ENCODE results near the gene CEP350.

Gene CEP350

DNA sequence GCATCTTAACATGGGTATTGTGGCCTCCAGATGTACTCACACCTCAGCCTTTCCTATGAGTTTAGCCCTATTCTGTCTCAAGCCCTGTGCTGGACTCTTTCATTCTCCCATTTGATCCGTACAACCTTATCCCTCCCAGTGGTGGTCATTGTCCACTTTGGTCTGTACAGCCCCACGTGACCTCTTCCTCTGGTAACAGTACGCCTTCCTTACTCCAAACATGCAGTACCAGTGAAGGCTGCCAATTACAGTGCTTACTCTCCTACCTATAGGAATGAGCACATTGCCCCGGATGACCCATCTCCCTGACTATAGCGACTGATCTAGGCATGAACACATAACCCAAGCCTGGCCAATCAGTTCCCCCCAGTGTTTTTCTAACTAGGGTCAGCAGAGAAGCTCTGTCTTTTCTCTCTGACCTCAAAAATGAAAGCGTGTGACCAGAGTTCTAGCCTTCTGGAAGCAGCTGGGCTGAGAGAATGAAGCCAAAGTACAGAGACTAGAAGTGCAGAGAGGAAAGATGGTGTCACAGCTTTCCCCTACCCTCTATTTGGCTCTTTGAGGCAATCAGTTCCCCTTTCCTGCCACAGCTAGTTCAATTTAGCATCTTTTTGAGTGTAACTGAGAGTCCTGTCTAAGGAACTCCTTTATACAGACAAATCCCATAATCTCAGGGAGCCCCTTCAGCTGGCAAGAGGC is 190.2 kb downstream of the CEP350 start:
- no peak for DNase-seq
- Histone ChIP-seq H3K9ac (ENCODE audit: low read length) (no peak overlapping the region), H2BK120ac (ENCODE audit: low read depth, low read length) (no peak overlapping the region), H3K56ac (ENCODE audit: low read length) (no peak overlapping the region), H3K79me2 (ENCODE audit: control insufficient read depth, insufficient read depth, low read length) (no peaks in the 10 kb centered on the region), H3K36me3 (ENCODE audit: control insufficient read depth, insufficient read depth, low read length) (no peaks in the 10 kb centered on the region), H3K27me3 (ENCODE audit: insufficient read depth, low read length, poor library complexity) (no peaks in the 10 kb centered on the region), H4K8ac (ENCODE audit: low read depth, low read length) (no peak overlapping the region), H4K5ac (ENCODE audit: low read length) (no peak overlapping the region), H2BK15ac (replicated peaks; ENCODE audit: low read depth) (no peak overlapping the region), H2BK5ac (ENCODE audit: low read length) (no peak overlapping the region), H3K23ac (ENCODE audit: low read length) (no peak overlapping the region), H2AK5ac (ENCODE audit: low read length) (no peak overlapping the region), H3K18ac (ENCODE audit: low read length) (no peak overlapping the region), H3K27ac (ENCODE audit: low read depth, low read length) (no peak overlapping the region), H3K4ac (ENCODE audit: low read depth, low read length) (no peak overlapping the region), H3K4me3 (ENCODE audit: low read length) (no peak overlapping the region), H3K4me1 (ENCODE audit: control insufficient read depth, low read depth, low read length) (no peaks in the 10 kb centered on the region), H3K79me1 (ENCODE audit: low read length) (no peaks in the 10 kb centered on the region), H3K4me2 (ENCODE audit: low read length) (no peak overlapping the region)
- WGBS (ENCODE audit: extremely low coverage, insufficient coverage, low lambda C conversion rate): no CpG with 5 or more reads among the region's 6 CpGs

GRCh38 chr1:180145446-180145845 is 190.8 kb downstream of the CEP350 start:
- no peaks in the 10 kb centered on the region for H3K79me2 ChIP-seq (ENCODE audit: control insufficient read depth, insufficient read depth, low read length)
- H2BK5ac ChIP-seq (ENCODE audit: low read length): no peak overlapping the region
- H3K79me1 ChIP-seq (ENCODE audit: low read length): no peaks in the 10 kb centered on the region
- no peak overlapping the region for H3K4ac ChIP-seq (ENCODE audit: low read depth, low read length)
- H3K4me2 ChIP-seq (ENCODE audit: low read length): no peak overlapping the region
- no peaks in the 10 kb centered on the region for H3K36me3 ChIP-seq (ENCODE audit: control insufficient read depth, insufficient read depth, low read length)
- no peak overlapping the region for H3K4me3 ChIP-seq (ENCODE audit: low read length)
- no peak overlapping the region for H4K5ac ChIP-seq (ENCODE audit: low read length)
- H4K8ac ChIP-seq (ENCODE audit: low read depth, low read length): no peak overlapping the region
- no peak overlapping the region for H3K27ac ChIP-seq (ENCODE audit: low read depth, low read length)
- no peak overlapping the region for H2BK15ac ChIP-seq (replicated peaks; ENCODE audit: low read depth)
- H3K56ac ChIP-seq (ENCODE audit: low read length): no peak overlapping the region
- no peaks in the 10 kb centered on the region for H3K27me3 ChIP-seq (ENCODE audit: insufficient read depth, low read length, poor library complexity)
- no peaks in the 10 kb centered on the region for H3K4me1 ChIP-seq (ENCODE audit: control insufficient read depth, low read depth, low read length)
- H2BK120ac ChIP-seq (ENCODE audit: low read depth, low read length): no peak overlapping the region
- H3K23ac ChIP-seq (ENCODE audit: low read length): no peak overlapping the region
- no peak overlapping the region for H3K18ac ChIP-seq (ENCODE audit: low read length)
- no peak overlapping the region for H2AK5ac ChIP-seq (ENCODE audit: low read length)
- H3K9ac ChIP-seq (ENCODE audit: low read length): no peak overlapping the region
- WGBS (ENCODE audit: extremely low coverage, insufficient coverage, low lambda C conversion rate): no CpG with 5 or more reads among the region's 3 CpGs
- no peak for DNase-seq

GRCh38 chr1:180150982-180151381 is 196.4 kb downstream of the CEP350 start:
- Histone ChIP-seq H3K79me2 (ENCODE audit: control insufficient read depth, insufficient read depth, low read length) (no peaks in the 10 kb centered on the region), H3K18ac (ENCODE audit: low read length) (no peak overlapping the region), H2AK5ac (ENCODE audit: low read length) (no peak overlapping the region), H3K23ac (ENCODE audit: low read length) (no peak overlapping the region), H3K9ac (ENCODE audit: low read length) (no peak overlapping the region), H3K4me2 (ENCODE audit: low read length) (no peak overlapping the region), H2BK120ac (ENCODE audit: low read depth, low read length) (no peak overlapping the region), H3K79me1 (ENCODE audit: low read length) (no peaks in the 10 kb centered on the region), H4K5ac (ENCODE audit: low read length) (no peak overlapping the region), H3K4me1 (ENCODE audit: control insufficient read depth, low read depth, low read length) (no peaks in the 10 kb centered on the region), H3K56ac (ENCODE audit: low read length) (no peak overlapping the region), H2BK15ac (replicated peaks; ENCODE audit: low read depth) (no peak overlapping the region), H3K4me3 (ENCODE audit: low read length) (no peak overlapping the region), H3K36me3 (ENCODE audit: control insufficient read depth, insufficient read depth, low read length) (no peaks in the 10 kb centered on the region), H3K27ac (ENCODE audit: low read depth, low read length) (no peak overlapping the region), H2BK5ac (ENCODE audit: low read length) (no peak overlapping the region), H3K27me3 (ENCODE audit: insufficient read depth, low read length, poor library complexity) (no peaks in the 10 kb centered on the region), H4K8ac (ENCODE audit: low read depth, low read length) (no peak overlapping the region), H3K4ac (ENCODE audit: low read depth, low read length) (no peak overlapping the region)
- no peak for DNase-seq
- no CpG with 5 or more reads among the region's 1 CpG for WGBS (ENCODE audit: extremely low coverage, insufficient coverage, low lambda C conversion rate)

GRCh38 chr1:180151508-180151907 is 196.9 kb downstream of the CEP350 start:
- no peak overlapping the region for H2AK5ac ChIP-seq (ENCODE audit: low read length)
- no peak overlapping the region for H3K4me2 ChIP-seq (ENCODE audit: low read length)
- DNase-seq: no peak
- no peaks in the 10 kb centered on the region for H3K4me1 ChIP-seq (ENCODE audit: control insufficient read depth, low read depth, low read length)
- H4K5ac ChIP-seq (ENCODE audit: low read length): no peak overlapping the region
- no peak overlapping the region for H3K4me3 ChIP-seq (ENCODE audit: low read length)
- H3K36me3 ChIP-seq (ENCODE audit: control insufficient read depth, insufficient read depth, low read length): no peaks in the 10 kb centered on the region
- H3K23ac ChIP-seq (ENCODE audit: low read length): no peak overlapping the region
- H3K27me3 ChIP-seq (ENCODE audit: insufficient read depth, low read length, poor library complexity): no peaks in the 10 kb centered on the region
- H2BK120ac ChIP-seq (ENCODE audit: low read depth, low read length): no peak overlapping the region
- H2BK15ac ChIP-seq (replicated peaks; ENCODE audit: low read depth): no peak overlapping the region
- no peaks in the 10 kb centered on the region for H3K79me1 ChIP-seq (ENCODE audit: low read length)
- no peak overlapping the region for H3K27ac ChIP-seq (ENCODE audit: low read depth, low read length)
- H3K9ac ChIP-seq (ENCODE audit: low read length): no peak overlapping the region
- no peak overlapping the region for H3K4ac ChIP-seq (ENCODE audit: low read depth, low read length)
- H3K18ac ChIP-seq (ENCODE audit: low read length): no peak overlapping the region
- H4K8ac ChIP-seq (ENCODE audit: low read depth, low read length): no peak overlapping the region
- H3K79me2 ChIP-seq (ENCODE audit: control insufficient read depth, insufficient read depth, low read length): no peaks in the 10 kb centered on the region
- H2BK5ac ChIP-seq (ENCODE audit: low read length): no peak overlapping the region
- no CpG with 5 or more reads among the region's 3 CpGs for WGBS (ENCODE audit: extremely low coverage, insufficient coverage, low lambda C conversion rate)
- no peak overlapping the region for H3K56ac ChIP-seq (ENCODE audit: low read length)

DNA sequence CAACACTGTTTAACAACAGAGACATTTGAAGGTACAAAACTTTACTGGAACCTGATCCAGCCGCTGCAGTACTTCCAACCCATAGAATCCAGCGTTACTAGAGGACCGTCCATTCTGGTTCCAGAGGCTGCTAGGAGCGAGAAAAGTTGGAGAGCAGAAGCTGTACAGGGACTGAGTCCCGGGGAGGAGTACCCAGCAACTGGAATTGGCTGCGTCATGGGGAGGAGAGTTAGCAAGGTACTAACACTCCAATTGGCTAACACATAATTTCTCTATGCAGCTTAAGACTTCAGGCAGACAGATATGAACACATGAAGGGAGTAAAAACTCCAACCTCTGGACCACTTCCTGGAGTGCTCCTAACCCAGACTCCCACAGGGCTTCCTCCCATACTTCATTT is 198.0 kb downstream of the CEP350 start:
- Histone ChIP-seq H3K4me1 (ENCODE audit: control insufficient read depth, low read depth, low read length) (no peaks in the 10 kb centered on the region), H2BK15ac (replicated peaks; ENCODE audit: low read depth) (no peak overlapping the region), H3K27me3 (ENCODE audit: insufficient read depth, low read length, poor library complexity) (no peaks in the 10 kb centered on the region), H2AK5ac (ENCODE audit: low read length) (no peak overlapping the region), H3K27ac (ENCODE audit: low read depth, low read length) (no peak overlapping the region), H3K18ac (ENCODE audit: low read length) (no peak overlapping the region), H3K23ac (ENCODE audit: low read length) (no peak overlapping the region), H3K4ac (ENCODE audit: low read depth, low read length) (no peak overlapping the region), H2BK5ac (ENCODE audit: low read length) (no peak overlapping the region), H3K56ac (ENCODE audit: low read length) (no peak overlapping the region), H3K79me1 (ENCODE audit: low read length) (peaks cover 5% of the 10 kb centered on the region), H4K8ac (ENCODE audit: low read depth, low read length) (no peak overlapping the region), H3K4me3 (ENCODE audit: low read length) (no peak overlapping the region), H4K5ac (ENCODE audit: low read length) (no peak overlapping the region), H3K36me3 (ENCODE audit: control insufficient read depth, insufficient read depth, low read length) (no peaks in the 10 kb centered on the region), H3K79me2 (ENCODE audit: control insufficient read depth, insufficient read depth, low read length) (no peaks in the 10 kb centered on the region), H3K9ac (ENCODE audit: low read length) (no peak overlapping the region), H3K4me2 (ENCODE audit: low read length) (no peak overlapping the region), H2BK120ac (ENCODE audit: low read depth, low read length) (no peak overlapping the region)
- no CpG with 5 or more reads among the region's 6 CpGs for WGBS (ENCODE audit: extremely low coverage, insufficient coverage, low lambda C conversion rate)
- DNase-seq: no peak

DNA sequence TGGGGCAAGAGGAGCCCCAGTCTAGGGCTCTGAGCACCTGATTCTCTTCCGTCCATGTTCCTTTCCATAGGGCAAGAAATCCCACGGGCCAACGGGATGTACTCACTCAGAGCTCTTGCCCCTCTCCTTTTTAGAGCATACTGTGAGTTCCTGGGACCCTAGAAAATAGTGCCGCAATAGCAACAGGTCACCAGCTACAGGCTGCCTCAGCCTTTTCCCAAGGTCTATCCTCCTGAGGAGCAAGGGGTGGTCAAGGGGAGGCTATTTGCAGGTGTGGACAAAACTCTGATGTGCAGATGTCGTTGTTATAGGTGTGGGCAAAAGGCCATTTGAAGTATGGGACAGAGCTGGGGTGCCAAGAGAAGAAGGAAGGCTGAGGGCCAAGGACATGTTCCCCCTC is 198.4 kb downstream of the CEP350 start:
- no CpG with 5 or more reads among the region's 5 CpGs for WGBS (ENCODE audit: extremely low coverage, insufficient coverage, low lambda C conversion rate)
- no peaks in the 10 kb centered on the region for H3K4me1 ChIP-seq (ENCODE audit: control insufficient read depth, low read depth, low read length)
- no peak overlapping the region for H3K56ac ChIP-seq (ENCODE audit: low read length)
- no peak overlapping the region for H3K9ac ChIP-seq (ENCODE audit: low read length)
- no peak overlapping the region for H3K4ac ChIP-seq (ENCODE audit: low read depth, low read length)
- H3K27me3 ChIP-seq (ENCODE audit: insufficient read depth, low read length, poor library complexity): no peaks in the 10 kb centered on the region
- peaks cover 7% of the 10 kb centered on the region for H3K79me1 ChIP-seq (ENCODE audit: low read length)
- no peaks in the 10 kb centered on the region for H3K36me3 ChIP-seq (ENCODE audit: control insufficient read depth, insufficient read depth, low read length)
- no peak overlapping the region for H2BK15ac ChIP-seq (replicated peaks; ENCODE audit: low read depth)
- no peak for DNase-seq
- H3K18ac ChIP-seq (ENCODE audit: low read length): no peak overlapping the region
- peaks cover under 1% of the 10 kb centered on the region for H3K79me2 ChIP-seq (ENCODE audit: control insufficient read depth, insufficient read depth, low read length)
- no peak overlapping the region for H2BK120ac ChIP-seq (ENCODE audit: low read depth, low read length)
- H3K27ac ChIP-seq (ENCODE audit: low read depth, low read length): no peak overlapping the region
- no peak overlapping the region for H3K4me3 ChIP-seq (ENCODE audit: low read length)
- H3K23ac ChIP-seq (ENCODE audit: low read length): no peak overlapping the region
- H3K4me2 ChIP-seq (ENCODE audit: low read length): no peak overlapping the region
- no peak overlapping the region for H4K8ac ChIP-seq (ENCODE audit: low read depth, low read length)
- no peak overlapping the region for H4K5ac ChIP-seq (ENCODE audit: low read length)
- H2AK5ac ChIP-seq (ENCODE audit: low read length): no peak overlapping the region
- no peak overlapping the region for H2BK5ac ChIP-seq (ENCODE audit: low read length)

All from mesendoderm (in vitro differentiated cells).